Stimulated activated naive CD4-positive, alpha-beta T cell (primary cell): Measurements from ENCODE around the gene ITGAL.
"Not testable (repeated sequence)": the region's sequence is repeated elsewhere in the genome, so short reads cannot be mapped to it uniquely, and the experiment has no call there.

Source experiments
- DNase-seq, 6 experiments: peaks; one replicate each; lab custom pipeline; 2025; lab: John Stamatoyannopoulos, UW

Gene ITGAL

GRCh38 chr16:30457743-30458560 is 14.6 kb upstream of the ITGAL start:
- DNase-seq: no peak

GRCh38 chr16:30458561-30459394 is 13.8 kb upstream of the ITGAL start:
- DNase-seq: peak in 5 of 6 experiments; percentile 31 to 60 (median 47)

DNA sequence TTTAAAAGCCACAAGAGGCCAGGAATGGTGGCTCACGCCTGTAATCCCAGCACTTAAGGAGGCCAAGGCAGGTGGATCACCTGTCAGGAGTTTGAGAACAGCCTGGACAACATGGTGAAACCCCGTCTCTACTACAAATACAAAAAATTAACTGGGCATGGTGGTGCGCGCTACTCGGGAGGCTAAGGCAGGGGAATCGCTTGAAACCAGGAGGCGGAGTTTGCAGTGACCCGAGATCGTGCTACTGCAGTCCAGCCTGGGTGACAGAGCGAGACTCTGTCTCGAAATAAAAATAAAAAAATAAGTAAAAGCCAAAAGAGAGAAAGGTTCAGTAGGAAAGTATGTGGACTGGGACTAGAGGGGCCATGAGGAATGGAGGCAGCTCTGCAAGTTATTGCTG is 13.1 kb upstream of the ITGAL start:
- DNase-seq: no peak

DNA sequence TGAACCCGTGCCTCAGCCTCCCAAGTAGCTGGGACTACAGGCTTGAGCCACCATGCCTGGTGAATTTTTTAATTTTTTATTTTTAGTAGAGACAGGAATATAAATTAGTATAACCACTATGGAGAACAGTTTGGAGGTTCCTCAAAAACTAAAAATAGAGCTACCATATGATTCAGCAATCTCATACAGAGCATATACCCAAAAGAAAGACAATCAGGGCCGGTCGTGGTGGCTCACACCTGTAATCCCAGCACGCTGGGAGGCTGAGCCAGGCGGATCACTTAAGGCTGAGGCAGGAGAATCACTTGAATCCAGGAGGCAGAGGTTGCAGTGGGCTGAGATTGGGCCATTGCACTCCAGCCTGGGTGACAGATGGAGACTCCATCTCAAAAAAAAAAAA is 11.1 kb upstream of the ITGAL start:
- DNase-seq: not testable (repeated sequence)

- no peak for DNase-seq
These were observed 8.5 kb upstream of the ITGAL start for GRCh38 chr16:30464078-30464477.

GRCh38 chr16:30470170-30470512 is 2.4 kb upstream of the ITGAL start:
- no peak for DNase-seq

GRCh38 chr16:30470632-30470995 is 1.9 kb upstream of the ITGAL start:
- no peak for DNase-seq

DNA sequence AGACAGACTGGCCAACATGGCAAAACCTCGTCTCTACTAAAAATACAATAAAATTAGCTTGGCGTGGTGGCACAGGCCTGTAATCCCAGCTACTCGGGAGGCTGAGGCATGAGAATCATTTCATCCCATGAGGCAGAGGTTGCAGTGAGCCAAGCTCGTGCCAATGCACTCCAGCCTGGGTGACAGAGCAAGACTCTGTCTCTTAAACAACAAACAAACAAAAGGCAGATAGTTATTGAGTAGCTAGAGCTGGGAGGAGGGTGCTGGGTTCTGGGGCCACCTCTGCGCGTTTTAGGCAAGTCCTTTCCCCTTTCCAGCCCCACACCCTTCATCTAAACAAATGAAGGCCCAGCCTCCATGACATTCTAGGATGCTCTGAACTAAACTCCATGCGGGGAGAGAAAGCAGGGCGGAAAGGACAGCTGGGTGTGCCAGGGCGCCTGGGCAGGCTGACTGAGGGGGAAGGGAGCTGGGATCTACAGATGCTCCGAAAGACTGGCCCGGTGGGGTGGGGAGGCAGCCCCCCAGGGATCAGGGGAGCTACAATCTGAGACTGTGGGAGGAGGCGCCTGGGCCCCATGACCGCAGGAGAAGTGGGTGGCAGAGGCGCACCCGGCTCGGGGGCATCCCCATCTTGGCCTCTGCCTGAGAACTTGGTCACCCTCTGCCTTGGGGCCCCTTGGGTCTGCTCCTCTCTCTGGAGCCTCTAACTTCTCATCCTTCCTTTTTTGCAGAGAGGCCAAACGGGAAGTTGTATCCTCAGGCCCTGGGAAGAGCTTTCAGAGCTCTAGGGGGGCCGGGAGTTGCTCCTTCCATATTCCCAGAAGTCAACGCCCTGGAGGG is 910 bp downstream of the ITGAL start:
- DNase-seq: no peak

DNA sequence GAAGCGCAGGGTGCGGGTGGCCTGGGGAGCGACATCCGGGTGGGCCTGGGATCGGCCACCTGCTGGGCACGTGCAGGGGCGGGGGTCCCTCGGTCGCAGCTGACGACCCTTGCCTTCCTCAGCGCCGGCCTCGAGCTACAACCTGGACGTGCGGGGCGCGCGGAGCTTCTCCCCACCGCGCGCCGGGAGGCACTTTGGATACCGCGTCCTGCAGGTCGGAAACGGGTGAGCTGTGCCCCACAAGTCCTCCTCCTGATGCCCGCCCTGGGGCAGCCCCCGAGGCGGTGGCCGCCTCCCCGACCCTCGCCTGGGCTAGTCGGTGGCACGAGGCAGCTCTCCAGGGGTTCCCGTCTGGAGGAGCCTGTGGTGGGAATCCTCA is 1.5 kb downstream of the ITGAL start:
- no peak for DNase-seq

- DNase-seq: no peak
These were observed 2.1 kb downstream of the ITGAL start for GRCh38 chr16:30474684-30475083.

GRCh38 chr16:30476991-30477390 is 4.4 kb downstream of the ITGAL start:
- DNase-seq: no peak

DNA sequence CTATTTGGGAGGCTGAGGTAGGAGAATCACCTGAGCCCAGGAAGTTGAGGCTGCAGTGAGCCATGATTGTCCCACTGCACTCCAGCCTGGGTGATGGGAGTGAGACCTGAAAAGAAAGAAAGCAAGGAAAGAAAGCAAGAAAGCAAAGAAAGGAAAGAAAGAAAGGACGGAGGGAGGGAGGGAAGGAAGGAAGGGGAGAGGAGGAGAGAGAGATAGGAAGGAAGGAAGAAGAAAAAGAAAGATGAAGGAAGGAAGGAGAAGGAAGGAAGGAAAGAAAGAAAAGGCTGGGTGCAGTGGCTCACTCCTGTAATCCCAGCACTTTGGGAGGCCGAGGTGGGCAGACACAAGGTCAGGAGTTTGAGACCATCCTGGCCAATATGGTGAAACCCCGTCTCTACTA is 5.2 kb downstream of the ITGAL start:
- DNase-seq: not testable (repeated sequence)

DNA sequence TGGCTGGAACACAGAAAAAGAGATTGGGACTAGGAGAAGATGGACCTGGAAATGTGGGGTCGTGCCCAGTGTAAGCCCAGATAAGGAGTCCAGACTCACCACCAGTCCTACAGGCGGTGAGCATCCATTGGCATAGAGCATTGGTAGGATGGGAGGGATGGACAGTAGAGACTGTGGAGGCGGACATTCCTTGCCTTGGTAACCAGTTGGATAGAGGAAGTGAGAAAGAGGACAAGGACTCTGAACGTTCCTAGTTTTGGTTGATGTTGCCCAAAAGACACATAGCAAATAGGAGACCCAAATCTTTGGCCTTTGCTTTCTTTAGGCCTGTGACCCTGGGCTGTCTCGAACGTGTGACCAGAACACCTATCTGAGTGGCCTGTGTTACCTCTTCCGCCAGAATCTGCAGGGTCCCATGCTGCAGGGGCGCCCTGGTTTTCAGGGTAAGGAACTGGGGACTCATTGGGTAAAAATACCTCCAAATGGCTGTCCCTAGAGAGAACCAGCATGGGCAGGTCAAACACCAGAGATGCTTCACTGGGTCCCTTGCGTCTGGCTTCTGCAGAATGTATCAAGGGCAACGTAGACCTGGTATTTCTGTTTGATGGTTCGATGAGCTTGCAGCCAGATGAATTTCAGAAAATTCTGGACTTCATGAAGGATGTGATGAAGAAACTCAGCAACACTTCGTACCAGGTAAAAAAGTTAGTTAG is 6.4 kb downstream of the ITGAL start:
- no peak for DNase-seq

DNA sequence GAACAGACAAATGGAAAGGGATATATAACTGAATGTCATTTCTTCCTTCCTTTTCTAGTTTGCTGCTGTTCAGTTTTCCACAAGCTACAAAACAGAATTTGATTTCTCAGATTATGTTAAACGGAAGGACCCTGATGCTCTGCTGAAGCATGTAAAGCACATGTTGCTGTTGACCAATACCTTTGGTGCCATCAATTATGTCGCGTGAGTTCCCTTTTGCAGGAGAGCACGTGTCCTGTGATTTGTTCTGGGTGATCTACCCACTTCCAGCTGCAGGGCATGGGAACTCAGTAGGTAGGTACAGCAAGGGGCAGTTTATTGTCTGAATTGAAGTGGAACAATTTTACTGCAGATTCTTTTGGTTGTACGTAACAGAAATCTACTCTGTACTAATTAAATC is 8.8 kb downstream of the ITGAL start:
- no peak for DNase-seq

DNA sequence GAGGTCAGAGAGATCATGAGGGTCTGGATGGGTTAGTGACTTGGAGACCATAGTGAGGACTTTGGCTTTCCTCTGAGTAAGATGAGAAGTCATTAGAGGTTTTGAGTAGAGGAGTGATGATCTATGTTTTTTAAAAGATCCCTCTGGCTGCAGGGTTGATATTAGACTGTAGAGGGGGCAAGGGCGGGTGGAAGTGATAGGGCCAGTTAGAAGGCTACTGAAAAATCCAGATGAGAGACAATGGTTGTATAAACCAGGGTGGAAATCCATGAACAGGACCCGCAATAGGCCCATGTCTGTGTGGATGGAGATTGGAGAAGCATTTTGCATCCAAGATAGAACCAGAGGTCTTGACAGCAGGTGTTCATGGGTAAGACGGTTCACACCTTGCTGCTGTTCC is 9.8 kb downstream of the ITGAL start:
- peak in 1 of 6 experiments; percentile 3 for DNase-seq

DNA sequence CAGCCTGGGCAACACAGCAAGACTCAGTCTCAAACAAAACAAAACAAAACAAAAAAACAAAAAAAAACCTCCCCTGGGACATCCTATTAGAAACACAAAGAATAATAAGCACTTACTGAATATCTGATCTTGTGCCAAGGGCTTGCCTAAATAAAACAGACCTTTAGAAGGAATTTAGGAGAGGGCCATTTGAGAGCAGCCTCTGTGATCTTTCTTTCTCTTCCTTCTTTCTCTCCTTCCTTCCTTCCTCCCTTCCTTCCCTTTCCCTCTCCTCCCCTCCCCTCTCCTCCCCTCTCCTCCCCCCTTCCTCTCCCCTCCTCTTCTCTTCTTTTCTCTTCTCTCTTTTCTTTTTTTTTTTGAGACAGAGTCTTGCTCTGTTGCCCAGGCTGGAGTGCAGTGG is 12.3 kb downstream of the ITGAL start:
- no peak for DNase-seq

DNA sequence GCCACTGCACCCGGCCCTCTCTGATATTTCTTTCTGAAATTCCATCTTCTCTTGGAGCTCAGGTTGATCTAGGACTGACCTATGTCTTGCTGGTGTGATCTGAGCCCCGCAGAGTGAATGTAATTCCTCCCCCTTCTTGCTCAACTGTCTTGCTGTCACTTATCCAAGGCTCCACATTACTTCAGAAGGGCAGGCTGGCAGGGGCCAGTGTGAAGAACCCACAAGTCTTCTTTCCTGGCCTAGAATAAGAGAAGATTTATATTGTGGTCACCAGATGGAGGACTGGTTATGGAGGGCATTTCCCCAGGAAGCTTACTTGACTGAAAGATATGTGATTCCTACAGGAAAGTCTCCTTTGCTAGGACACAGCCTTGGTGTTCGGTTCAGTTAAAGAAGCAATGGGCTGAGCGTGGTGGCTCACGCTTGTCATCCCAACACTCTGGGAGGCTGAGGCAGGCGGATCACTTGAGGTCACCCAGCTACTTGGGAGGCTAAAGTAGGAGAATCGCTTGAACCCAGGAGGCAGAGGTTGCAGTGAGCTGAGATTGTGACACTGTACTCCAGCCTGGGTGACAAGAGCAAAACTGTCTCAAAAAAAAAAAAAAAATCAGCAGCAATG is 13.4 kb downstream of the ITGAL start:
- no peak for DNase-seq

GRCh38 chr16:30488764-30489605 is 16.4 kb downstream of the ITGAL start:
- no peak for DNase-seq

DNA sequence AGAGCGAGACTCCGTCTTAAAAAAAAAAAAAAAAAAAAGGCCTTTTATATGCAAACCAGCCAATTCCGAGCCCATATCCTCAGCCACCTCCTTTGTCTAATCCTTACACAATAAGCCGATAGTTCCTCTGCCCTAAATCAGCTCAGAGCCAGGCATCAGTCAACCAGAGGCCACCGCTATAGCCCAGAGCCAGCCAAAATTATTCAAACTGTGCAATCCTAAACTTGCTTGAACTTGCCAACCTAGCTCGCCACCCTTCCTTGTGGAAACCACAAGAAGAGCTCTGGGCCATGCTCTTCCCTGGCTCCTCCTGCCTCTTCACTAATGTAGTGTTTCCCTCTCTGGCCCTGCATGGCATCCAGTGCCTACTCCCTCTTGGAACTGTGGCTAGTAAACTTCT is 17.7 kb downstream of the ITGAL start:
- no peak for DNase-seq

GRCh38 chr16:30491229-30491628 is 18.7 kb downstream of the ITGAL start:
- DNase-seq: no peak
